ENCODE data around the gene DDA1. TPM values are rescaled to one million over a fixed set of nuclear protein-coding genes. Genes with fewer than 3 reads are reported as not detected.

DDA1 gene
- total and polyA plus RNA-seq, 8 donors, result 2.2 to 63.7 (median 39.4) TPM

DNA sequence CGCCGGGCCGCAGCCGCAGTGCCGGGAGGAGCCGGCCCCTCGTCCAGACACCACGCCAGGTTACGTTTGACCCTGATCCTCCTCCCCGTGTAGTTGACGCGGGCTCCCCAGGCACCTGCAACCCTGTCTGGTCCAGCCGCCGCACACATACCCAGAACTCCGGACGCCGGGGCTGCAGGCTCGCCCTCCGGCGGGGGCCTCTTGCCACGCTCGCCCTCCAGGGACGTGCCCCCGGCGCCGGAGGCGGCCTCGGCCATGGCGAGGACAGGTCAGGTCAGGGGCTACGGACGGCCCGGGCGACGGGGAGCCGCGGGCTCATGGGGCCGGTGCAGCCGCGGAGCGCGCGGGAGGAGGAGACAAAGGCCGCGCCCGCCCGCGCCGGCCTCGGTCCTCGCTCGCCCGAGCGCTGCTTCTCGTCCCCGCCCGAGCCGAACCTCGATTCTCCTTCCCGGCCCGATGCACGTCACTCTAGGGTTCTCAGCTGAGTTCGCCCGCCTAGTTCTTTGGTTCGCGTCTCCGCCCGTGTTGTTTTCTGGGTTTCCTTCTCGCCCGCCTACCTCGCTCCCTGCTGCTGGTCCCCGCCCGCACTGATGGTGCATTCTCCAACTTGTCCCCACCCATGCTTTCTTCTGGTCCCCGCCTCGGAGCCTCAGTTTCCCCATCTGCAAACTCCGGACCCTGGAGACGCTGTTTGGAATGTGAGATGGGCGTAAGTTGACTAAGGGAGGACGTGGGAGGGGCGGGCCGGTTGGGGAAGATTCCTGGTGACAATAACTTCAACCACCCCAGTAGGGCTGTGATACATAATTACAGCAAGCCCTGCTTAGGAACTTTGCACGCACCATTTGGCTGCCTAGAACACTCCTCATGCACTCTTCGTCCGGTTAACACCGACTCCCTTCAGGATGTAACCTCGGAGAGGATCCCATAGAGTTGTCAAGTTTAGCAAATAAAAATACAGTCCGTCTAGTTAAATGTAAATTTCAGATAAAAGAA, 25.3 kb downstream of the DDA1 start, which contains the start of gene ANO8:
Gene ANO8, minus strand, starts transcription at position 442 of the 996 bp plus-strand sequence. Its CDS starts 185 bp downstream, at position 257.
- intact Hi-C loops (cut with DNase I; ENCODE audit: low total_unique reads), result no loop called here
- Histone ChIP-seq H3K4me3 (peak within 1 kb of the TSS; percentile 72 to 83 (median 74)), H3K9me3 (no peaks in the 10 kb centered on the region), H3K36me3 (peaks cover 0 to 20% (median 11%) of the 10 kb centered on the region in 4 donors), H3K4me1 (peaks cover 27 to 60% (median 44%) of the 10 kb centered on the region in 4 donors), H3K27me3 (peaks cover 0 to 20% (median 3%) of the 10 kb centered on the region in 3 donors), H3K27ac (peak within 1 kb of the TSS; percentile 72 to 87 (median 81))
- WGBS, 5 donors, result 2 to 4% (median 2%) methylated on average over 37 to 86 of the region's 86 CpGs
- TF ChIP-seq EP300 (IDR thresholded peaks at IDR 0.05) (no peak), POLR2AphosphoS5 (IDR thresholded peaks at IDR 0.05) (peak; percentile 52 to 82 (median 81)), POLR2A (IDR thresholded peaks at IDR 0.05) (no peak)
- TF ChIP-seq, protein P1, sequence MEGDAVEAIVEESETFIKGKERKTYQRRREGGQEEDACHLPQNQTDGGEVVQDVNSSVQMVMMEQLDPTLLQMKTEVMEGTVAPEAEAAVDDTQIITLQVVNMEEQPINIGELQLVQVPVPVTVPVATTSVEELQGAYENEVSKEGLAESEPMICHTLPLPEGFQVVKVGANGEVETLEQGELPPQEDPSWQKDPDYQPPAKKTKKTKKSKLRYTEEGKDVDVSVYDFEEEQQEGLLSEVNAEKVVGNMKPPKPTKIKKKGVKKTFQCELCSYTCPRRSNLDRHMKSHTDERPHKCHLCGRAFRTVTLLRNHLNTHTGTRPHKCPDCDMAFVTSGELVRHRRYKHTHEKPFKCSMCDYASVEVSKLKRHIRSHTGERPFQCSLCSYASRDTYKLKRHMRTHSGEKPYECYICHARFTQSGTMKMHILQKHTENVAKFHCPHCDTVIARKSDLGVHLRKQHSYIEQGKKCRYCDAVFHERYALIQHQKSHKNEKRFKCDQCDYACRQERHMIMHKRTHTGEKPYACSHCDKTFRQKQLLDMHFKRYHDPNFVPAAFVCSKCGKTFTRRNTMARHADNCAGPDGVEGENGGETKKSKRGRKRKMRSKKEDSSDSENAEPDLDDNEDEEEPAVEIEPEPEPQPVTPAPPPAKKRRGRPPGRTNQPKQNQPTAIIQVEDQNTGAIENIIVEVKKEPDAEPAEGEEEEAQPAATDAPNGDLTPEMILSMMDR (IDR thresholded peaks at IDR 0.05), result no peak
- DNase-seq, result peak; percentile 94 to 99

DNA sequence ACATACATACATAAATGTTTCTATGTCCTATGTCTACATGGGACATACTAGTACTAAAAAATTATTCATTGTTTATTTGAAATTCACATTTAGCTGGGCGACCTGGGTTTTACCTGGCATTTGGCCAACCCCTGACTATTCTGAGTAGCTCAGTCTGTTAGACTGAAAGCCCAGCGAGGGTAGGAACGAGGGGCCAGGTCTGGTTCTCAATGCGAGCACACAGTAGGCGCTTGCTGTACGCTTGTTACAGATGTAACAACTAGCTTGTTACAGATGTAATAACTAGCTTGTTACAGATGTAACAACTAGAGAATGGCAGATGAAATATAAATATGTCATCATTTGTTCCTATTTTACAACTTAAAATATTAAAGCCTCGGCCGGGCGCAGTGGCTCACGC, 26.2 kb downstream of the DDA1 start:
- TF ChIP-seq POLR2A (IDR thresholded peaks at IDR 0.05), result no peak
- TF ChIP-seq EP300 (IDR thresholded peaks at IDR 0.05), result no peak
- no peak for TF ChIP-seq POLR2AphosphoS5 (IDR thresholded peaks at IDR 0.05)
- WGBS, 5 donors, result 66 to 73% (median 72%) methylated on average over 10 of the region's 10 CpGs
- peaks cover 0 to 11% (median 0%) of the 10 kb centered on the region in 3 donors for H3K27me3 ChIP-seq
- intact Hi-C loops (cut with DNase I; ENCODE audit: low total_unique reads), result no loop called here
- no peaks in the 10 kb centered on the region for H3K9me3 ChIP-seq
- H3K4me3 ChIP-seq, result peak overlapping the region in 1 of 4 donors; percentile 73
- no peak overlapping the region for H3K27ac ChIP-seq
- peaks cover 27 to 66% (median 49%) of the 10 kb centered on the region in 4 donors for H3K4me1 ChIP-seq
- H3K36me3 ChIP-seq, result peaks cover 0 to 22% (median 8%) of the 10 kb centered on the region in 4 donors
- DNase-seq, result no peak

DNA sequence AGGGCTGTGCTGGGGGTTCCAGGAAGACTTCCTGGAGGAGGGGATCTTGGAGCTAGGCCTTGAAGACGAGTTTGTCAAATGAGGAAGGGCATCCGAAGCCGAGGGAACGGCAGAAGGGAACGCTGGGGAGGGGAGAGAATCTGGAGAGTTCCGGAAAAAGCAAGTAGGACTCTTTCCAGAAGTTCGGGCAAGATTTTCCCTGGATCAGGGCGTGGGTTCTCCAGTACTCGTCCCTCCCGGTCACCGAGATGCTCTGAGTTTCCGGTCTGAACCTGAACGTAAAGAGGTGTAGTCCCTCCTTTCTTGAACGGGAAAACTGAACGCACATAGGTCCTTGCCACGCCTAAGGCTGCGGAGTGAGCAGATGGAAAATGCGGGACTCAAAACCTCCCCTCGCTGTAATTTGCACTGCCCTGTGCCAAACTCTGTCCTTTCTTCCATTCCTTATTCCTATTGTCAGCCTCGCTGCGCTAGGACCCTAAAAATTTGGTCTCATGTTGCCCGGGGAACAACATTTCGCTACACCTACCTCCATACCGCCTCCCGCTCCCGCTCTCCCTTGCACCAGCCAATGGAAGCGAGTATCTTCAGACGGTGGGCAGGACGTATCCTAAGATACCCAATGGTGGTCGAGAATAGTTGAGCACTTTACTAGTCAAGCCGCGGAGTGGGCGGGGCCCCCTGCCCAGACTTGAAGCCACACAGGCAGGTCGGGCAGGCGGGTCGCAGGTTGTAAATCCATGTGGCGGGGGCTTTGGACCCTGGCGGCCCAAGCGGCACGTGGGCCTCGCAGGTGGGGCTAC, 27.7 kb downstream of the DDA1 start, which contains the start of gene GTPBP3:
Gene GTPBP3, plus strand, starts transcription at position 682 of the 803 bp plus-strand sequence. Its CDS starts 59 bp downstream, at position 741.
- Histone ChIP-seq H3K36me3 (peaks cover 0 to 33% (median 18%) of the 10 kb centered on the region in 4 donors), H3K4me1 (peaks cover 27 to 69% (median 51%) of the 10 kb centered on the region in 4 donors), H3K27ac (peak within 1 kb of the TSS; percentile 89 to 96 (median 95)), H3K9me3 (no peaks in the 10 kb centered on the region), H3K4me3 (peak within 1 kb of the TSS; percentile 58 to 91 (median 62)), H3K27me3 (no peaks in the 10 kb centered on the region)
- peak; percentile 98 to 99 for DNase-seq
- 0 to 2% (median 0%) methylated on average over 40 to 41 of the region's 41 CpGs for WGBS, 5 donors
- intact Hi-C loops (cut with DNase I; ENCODE audit: low total_unique reads), result no loop called here
- TF ChIP-seq EP300 (IDR thresholded peaks at IDR 0.05) (no peak), POLR2AphosphoS5 (IDR thresholded peaks at IDR 0.05) (peak in 2 of 3 donors; percentile 47 to 79)
- TF ChIP-seq, protein P1 (IDR thresholded peaks at IDR 0.05), result peak in 1 of 7 experiments; percentile 11

DNA sequence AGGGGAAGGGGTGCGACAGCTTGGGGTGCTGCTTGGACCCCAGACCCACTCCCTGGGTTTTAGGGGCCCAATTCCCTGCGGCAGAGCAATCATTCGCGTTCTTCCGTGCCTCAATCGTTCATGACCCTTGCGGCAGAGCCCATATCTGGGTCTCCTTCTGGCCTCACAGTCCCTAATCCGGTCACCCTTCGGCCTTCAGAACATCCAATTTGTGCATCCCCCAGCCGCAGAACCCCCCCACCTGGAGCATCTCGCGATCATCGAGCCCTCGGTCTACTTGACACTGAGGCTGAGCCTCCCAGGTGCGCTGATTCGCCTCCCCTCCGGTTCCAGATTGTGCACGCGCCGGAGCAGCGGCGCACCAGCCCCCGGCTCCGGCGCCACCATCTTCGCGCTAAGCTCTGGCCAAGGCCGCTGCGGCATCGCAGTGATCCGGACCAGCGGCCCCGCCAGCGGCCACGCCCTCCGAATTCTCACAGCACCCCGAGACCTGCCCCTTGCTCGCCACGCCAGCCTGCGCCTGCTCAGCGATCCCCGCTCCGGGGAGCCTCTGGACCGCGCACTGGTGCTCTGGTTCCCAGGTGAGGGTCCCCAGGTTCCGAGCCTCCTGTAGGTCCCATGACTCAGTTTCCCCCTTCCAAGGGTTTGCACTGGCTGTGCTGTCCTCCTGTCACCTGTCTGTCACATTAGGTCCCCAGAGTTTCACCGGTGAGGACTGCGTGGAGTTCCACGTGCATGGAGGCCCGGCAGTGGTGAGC, 28.5 kb downstream of the DDA1 start:
- H3K36me3 ChIP-seq, result peaks cover 0 to 34% (median 21%) of the 10 kb centered on the region in 4 donors
- H3K9me3 ChIP-seq, result no peaks in the 10 kb centered on the region
- peak overlapping the region; percentile 58 to 91 (median 62) for H3K4me3 ChIP-seq
- no peaks in the 10 kb centered on the region for H3K27me3 ChIP-seq
- TF ChIP-seq POLR2A (IDR thresholded peaks at IDR 0.05) (no peak), POLR2AphosphoS5 (IDR thresholded peaks at IDR 0.05) (no peak), EP300 (IDR thresholded peaks at IDR 0.05) (no peak)
- TF ChIP-seq, protein P1 (IDR thresholded peaks at IDR 0.05), result no peak
- DNase-seq, result peak in 1 of 2 donors; percentile 62
- intact Hi-C loops (cut with DNase I; ENCODE audit: low total_unique reads), result no loop called here
- peak overlapping the region; percentile 53 to 96 (median 91) for H3K27ac ChIP-seq
- 6 to 10% (median 7%) methylated on average over 34 to 50 of the region's 50 CpGs for WGBS, 5 donors
- peaks cover 27 to 66% (median 50%) of the 10 kb centered on the region in 4 donors for H3K4me1 ChIP-seq
